Limb (tissue), 2 donors: Measurements from ENCODE around the gene CCL25.

Experiments used
- DNase-seq, 2 donors: peaks; one replicate each; pipeline ENCODE4 v3.0.0-alpha.2; 2016; ENCODE audit errors: extremely low spot score in 2 of 2

The CCL25 gene

GRCh38 chr19:8109890-8110662 lies 57.5 kb downstream of the CCL25 start:
- no peak for DNase-seq

GRCh38 chr19:8110931-8111330 lies 58.4 kb downstream of the CCL25 start:
- DNase-seq = no peak

GRCh38 chr19:8111376-8111775 lies 58.8 kb downstream of the CCL25 start:
- DNase-seq = no peak
